Kidney (tissue), 14 donors: Measurements from ENCODE around the gene POM121L12. TPM values are rescaled to one million over a fixed set of nuclear protein-coding genes. Genes with fewer than 3 reads are reported as not detected.

Experiments
- DNase-seq, 5 donors: peaks; one replicate each; pipeline ENCODE4 v3.0.0-alpha.2; 2013 to 2020
- FAIRE-seq: peaks from 2 replicates; lab custom pipeline; 2012; peaks lifted over from hg19 to GRCh38; lab: Jason Lieb, UNC
- H3K27ac ChIP-seq, 2 donors: one replicate each; pipeline ENCODE4 v1.7.0; 2013; ENCODE audit warnings: low read depth in 2 of 2, low read length in 2 of 2, inconsistent platforms in 1 of 2
- H3K27me3 ChIP-seq: one replicate; pipeline ENCODE4 v1.7.1; 2013; ENCODE audit warnings: low read length, inconsistent platforms; ENCODE audit not compliant: control insufficient read depth, insufficient read depth
- H3K36me3 ChIP-seq, 3 donors: one replicate each; pipeline versions ENCODE4 v1.7.0 to v1.7.1; 2013; ENCODE audit warnings: low read length in 3 of 3, control low read depth in 1 of 3, inconsistent platforms in 1 of 3; ENCODE audit not compliant: insufficient read depth in 3 of 3, control insufficient read depth in 2 of 3
- H3K4me1 ChIP-seq, 3 donors: one replicate each; pipeline versions ENCODE4 v1.7.0 to v1.7.1; 2013; ENCODE audit warnings: low read length in 3 of 3, inconsistent platforms in 1 of 3, low read depth in 1 of 3; ENCODE audit not compliant: control insufficient read depth in 2 of 3, insufficient read depth in 2 of 3
- H3K4me3 ChIP-seq, 3 donors: one replicate each; pipeline versions ENCODE4 v1.7.0 to v1.8.1; 2013; ENCODE audit warnings: low read length in 3 of 3, control low read depth in 1 of 3, inconsistent platforms in 1 of 3
- H3K9ac ChIP-seq, 3 donors: one replicate each; pipeline versions ENCODE4 v1.7.0 to v1.7.1; 2013; ENCODE audit warnings: low read length in 3 of 3, control low read depth in 1 of 3, inconsistent platforms in 1 of 3
- H3K9me3 ChIP-seq, 3 donors: one replicate each; pipeline versions ENCODE4 v1.7.0 to v1.7.1; 2013; ENCODE audit warnings: low read length in 3 of 3, control low read depth in 1 of 3, inconsistent platforms in 1 of 3; ENCODE audit not compliant: control insufficient read depth in 2 of 3, insufficient read depth in 1 of 3
- CTCF ChIP-seq: IDR thresholded peaks from 3 replicates; pipeline ENCODE4 v1.5.1; 2012; ENCODE audit warnings: mild to moderate bottlenecking, moderate library complexity, borderline replicate concordance; ENCODE audit not compliant: insufficient read depth; ENCODE audit errors: extremely low read depth
- intact Hi-C: fragments of 100-400 bp; cut with DNase I; formaldehyde crosslinking; loops from one replicate; pipeline ENCODE4 v1.11.1; 2022
- polyA plus RNA-seq: library from polyadenylated mRNA; stranded (reverse); fragments of 350-450 nt; fragmentation: Illumina TruSeq; extraction: RNeasy Lipid Tissue Mini Kit (QIAGEN cat#74804); gene quantifications from one replicate; pipeline ENCODE4 v1.2.3, GENCODE V29; 2014; ENCODE audit warnings: low read depth, low replicate concordance; ENCODE audit not compliant: insufficient read depth
- total RNA-seq: library from RNA; stranded (reverse); fragmentation: NEBNext Ultra II Directional; extraction: Animal tissue kit (Norgen Biotek cat#: 25700); gene quantifications from one replicate; pipeline ENCODE4 v1.2.1, GENCODE V29; 2021
- donor health status: control.
- donor health status: control.
- donor health status: control.
- donor health status: control.
- donor health status: control.
- donor health status: DM: yes; HTN: yes; CAD: no.
- donor health status: Normal renal cell carcinoma (clear cell type).

The POM121L12 gene
- total and polyA plus RNA-seq, 2 donors from 2014 or later = not detected

GRCh38 chr7:53060066-53060465 is 24.6 kb downstream of the POM121L12 start:
- intact Hi-C loops = no loop called here
- H3K4me3 ChIP-seq = no peak overlapping the region
- peaks cover 0 to 2% (median 2%) of the 10 kb centered on the region in 3 donors for H3K9me3 ChIP-seq
- DNase-seq = no peak
- no peaks in the 10 kb centered on the region for H3K27me3 ChIP-seq
- no peak for FAIRE-seq
- TF ChIP-seq CTCF = no peak
- no peaks in the 10 kb centered on the region for H3K4me1 ChIP-seq
- no peaks in the 10 kb centered on the region for H3K36me3 ChIP-seq
- no peak overlapping the region for H3K9ac ChIP-seq
- H3K27ac ChIP-seq = no peak overlapping the region

DNA sequence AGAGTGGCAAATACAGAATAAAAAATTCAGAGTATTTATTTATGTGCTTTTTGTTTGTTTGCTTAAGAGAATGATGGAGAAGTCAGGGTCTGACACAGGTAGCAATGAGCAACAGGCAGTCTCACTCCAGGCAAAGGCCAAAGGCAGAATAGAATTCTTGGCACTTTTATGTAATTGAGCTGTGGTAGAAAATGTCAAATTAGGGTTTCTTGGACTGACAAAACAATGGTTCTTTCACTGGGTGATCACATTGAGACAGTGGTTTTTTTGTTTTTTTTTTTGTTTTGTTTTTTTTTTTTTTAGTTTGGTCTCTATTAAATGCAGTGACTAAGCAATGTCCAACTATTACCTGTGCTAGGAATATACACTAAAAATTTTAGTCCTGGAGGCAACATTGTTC is 27.4 kb downstream of the POM121L12 start:
- Histone ChIP-seq H3K27ac (no peak overlapping the region), H3K27me3 (no peaks in the 10 kb centered on the region), H3K4me3 (no peak overlapping the region), H3K9me3 (peaks cover 0 to 2% (median 2%) of the 10 kb centered on the region in 3 donors), H3K36me3 (no peaks in the 10 kb centered on the region), H3K4me1 (no peaks in the 10 kb centered on the region), H3K9ac (no peak overlapping the region)
- intact Hi-C loops = no loop called here
- no peak for TF ChIP-seq CTCF
- DNase-seq = no peak
- FAIRE-seq = no peak

DNA sequence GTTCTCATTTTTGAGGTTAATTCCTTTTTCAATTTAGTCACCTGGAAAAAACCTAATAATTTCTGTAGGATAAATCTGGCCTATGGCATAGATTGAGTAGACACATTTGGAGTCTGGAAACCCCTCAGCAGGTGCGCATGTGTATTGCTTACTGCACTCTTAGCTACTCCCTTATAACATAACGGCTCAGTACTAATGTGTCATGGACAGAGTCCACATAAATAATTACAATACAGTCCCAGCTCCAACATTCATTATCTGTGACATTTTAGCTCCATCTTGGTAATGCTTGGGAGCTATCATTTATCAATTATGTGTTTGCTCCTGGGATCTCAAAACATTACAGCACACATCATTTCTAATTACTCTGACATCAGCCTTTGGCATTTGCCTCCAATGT is 33.2 kb downstream of the POM121L12 start:
- H3K9me3 ChIP-seq = no peaks in the 10 kb centered on the region

More for the DNA sequence above, 33.2 kb downstream of the POM121L12 start:
- DNase-seq (no peak), FAIRE-seq (no peak)
- Histone ChIP-seq H3K4me3 (no peak overlapping the region), H3K36me3 (no peaks in the 10 kb centered on the region), H3K4me1 (no peaks in the 10 kb centered on the region), H3K27me3 (no peaks in the 10 kb centered on the region), H3K9ac (no peak overlapping the region), H3K27ac (no peak overlapping the region)
- TF ChIP-seq CTCF = no peak
- intact Hi-C loops = no loop called here
